Measurements from ENCODE around the gene THSD4.
"Not testable (repeated sequence)": the region's sequence is repeated elsewhere in the genome, so short reads cannot be mapped to it uniquely, and the experiment has no call there.

Gene THSD4

DNA sequence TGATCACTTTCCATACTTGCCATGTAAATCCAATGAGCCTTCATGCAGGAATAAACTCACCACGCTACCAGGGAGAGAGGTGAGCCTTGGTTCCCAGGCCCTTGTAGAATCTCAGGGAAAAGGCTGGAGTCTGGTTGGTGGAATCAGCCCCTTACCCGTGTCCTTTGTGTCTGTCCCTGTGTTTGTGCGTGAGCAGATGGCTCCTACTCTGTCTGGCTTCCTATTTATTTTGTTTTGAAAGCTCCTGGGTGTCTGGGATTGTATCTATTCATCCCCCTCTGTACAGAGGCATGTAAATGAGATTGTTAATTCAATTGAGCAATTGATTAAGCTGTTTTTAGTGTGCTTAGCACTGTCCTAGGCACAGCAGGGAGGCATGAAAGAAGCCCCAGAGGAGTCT, 278.1 kb downstream of the THSD4 start:
- peaks cover 31% of the 10 kb centered on the region for H3K27me3 ChIP-seq (ENCODE audit: low read depth, low read length)
- TF ChIP-seq, protein P1, sequence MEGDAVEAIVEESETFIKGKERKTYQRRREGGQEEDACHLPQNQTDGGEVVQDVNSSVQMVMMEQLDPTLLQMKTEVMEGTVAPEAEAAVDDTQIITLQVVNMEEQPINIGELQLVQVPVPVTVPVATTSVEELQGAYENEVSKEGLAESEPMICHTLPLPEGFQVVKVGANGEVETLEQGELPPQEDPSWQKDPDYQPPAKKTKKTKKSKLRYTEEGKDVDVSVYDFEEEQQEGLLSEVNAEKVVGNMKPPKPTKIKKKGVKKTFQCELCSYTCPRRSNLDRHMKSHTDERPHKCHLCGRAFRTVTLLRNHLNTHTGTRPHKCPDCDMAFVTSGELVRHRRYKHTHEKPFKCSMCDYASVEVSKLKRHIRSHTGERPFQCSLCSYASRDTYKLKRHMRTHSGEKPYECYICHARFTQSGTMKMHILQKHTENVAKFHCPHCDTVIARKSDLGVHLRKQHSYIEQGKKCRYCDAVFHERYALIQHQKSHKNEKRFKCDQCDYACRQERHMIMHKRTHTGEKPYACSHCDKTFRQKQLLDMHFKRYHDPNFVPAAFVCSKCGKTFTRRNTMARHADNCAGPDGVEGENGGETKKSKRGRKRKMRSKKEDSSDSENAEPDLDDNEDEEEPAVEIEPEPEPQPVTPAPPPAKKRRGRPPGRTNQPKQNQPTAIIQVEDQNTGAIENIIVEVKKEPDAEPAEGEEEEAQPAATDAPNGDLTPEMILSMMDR (IDR thresholded peaks at IDR 0.05; ENCODE audit: low read depth, low read length) = no peak
- TF ChIP-seq EZH2phosphoT487 (IDR thresholded peaks at IDR 0.05; ENCODE audit: low read depth) = no peak
- no peak overlapping the region for H3K4me2 ChIP-seq (ENCODE audit: low read length)
- H3K4me3 ChIP-seq (ENCODE audit: low read length) = no peak overlapping the region
- no peak overlapping the region for H2AFZ ChIP-seq (ENCODE audit: low read depth, low read length)
- H3K27ac ChIP-seq (ENCODE audit: low read length) = no peak overlapping the region
- no peaks in the 10 kb centered on the region for H3K9me3 ChIP-seq (ENCODE audit: insufficient read depth, low read length)
- H3K9ac ChIP-seq (ENCODE audit: low read length) = no peak overlapping the region
- peaks cover 3% of the 10 kb centered on the region; the same call in 1 of the 2 replicates for H3K4me1 ChIP-seq (ENCODE audit: low read length)
- H3K36me3 ChIP-seq (replicated peaks; ENCODE audit: low read depth, low read length) = no peaks in the 10 kb centered on the region
- no peaks in the 10 kb centered on the region for H4K20me1 ChIP-seq (ENCODE audit: insufficient read depth, low read length)
- no peaks in the 10 kb centered on the region for H3K79me2 ChIP-seq (ENCODE audit: low read length)

DNA sequence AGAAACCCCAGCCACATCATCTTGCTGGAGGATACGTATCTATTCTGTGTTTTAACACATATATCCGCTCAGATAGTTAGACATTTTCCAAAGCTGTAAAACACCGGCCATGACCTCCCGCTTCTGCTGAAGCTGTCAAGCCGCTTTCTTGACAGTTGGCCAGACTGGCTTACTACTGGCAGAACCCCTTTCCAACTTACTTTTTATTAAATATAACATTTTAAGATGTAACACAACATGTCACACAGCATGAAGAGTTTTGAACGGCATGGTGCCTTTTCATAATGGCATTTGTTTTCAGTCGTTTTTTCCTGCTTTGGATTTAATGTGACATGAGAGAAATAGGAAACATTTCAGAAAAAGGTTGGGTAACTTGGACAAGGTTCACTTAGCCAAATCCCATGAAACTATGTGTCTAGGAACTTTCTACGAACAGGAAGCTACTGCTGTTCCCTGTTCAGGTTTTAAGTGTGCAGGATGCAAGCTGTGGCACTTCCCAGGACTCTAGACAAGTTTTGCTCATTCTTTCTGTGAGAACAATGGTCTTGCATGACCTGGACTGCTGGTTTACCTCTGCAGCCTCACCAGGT, 281.4 kb downstream of the THSD4 start:
- no peaks in the 10 kb centered on the region for H3K36me3 ChIP-seq (replicated peaks; ENCODE audit: low read depth, low read length)
- H3K4me2 ChIP-seq (ENCODE audit: low read length) = no peak overlapping the region
- peaks cover 42% of the 10 kb centered on the region for H3K27me3 ChIP-seq (ENCODE audit: low read depth, low read length)
- no peak for TF ChIP-seq EZH2phosphoT487 (IDR thresholded peaks at IDR 0.05; ENCODE audit: low read depth)
- TF ChIP-seq, protein P1 (IDR thresholded peaks at IDR 0.05; ENCODE audit: low read depth, low read length) = no peak
- no peak overlapping the region for H3K9ac ChIP-seq (ENCODE audit: low read length)
- H3K4me3 ChIP-seq (ENCODE audit: low read length) = no peak overlapping the region
- H3K27ac ChIP-seq (ENCODE audit: low read length) = no peak overlapping the region
- H2AFZ ChIP-seq (ENCODE audit: low read depth, low read length) = no peak overlapping the region
- no peaks in the 10 kb centered on the region for H4K20me1 ChIP-seq (ENCODE audit: insufficient read depth, low read length)
- no peaks in the 10 kb centered on the region for H3K4me1 ChIP-seq (ENCODE audit: low read length)
- no peaks in the 10 kb centered on the region for H3K9me3 ChIP-seq (ENCODE audit: insufficient read depth, low read length)
- H3K79me2 ChIP-seq (ENCODE audit: low read length) = no peaks in the 10 kb centered on the region

DNA sequence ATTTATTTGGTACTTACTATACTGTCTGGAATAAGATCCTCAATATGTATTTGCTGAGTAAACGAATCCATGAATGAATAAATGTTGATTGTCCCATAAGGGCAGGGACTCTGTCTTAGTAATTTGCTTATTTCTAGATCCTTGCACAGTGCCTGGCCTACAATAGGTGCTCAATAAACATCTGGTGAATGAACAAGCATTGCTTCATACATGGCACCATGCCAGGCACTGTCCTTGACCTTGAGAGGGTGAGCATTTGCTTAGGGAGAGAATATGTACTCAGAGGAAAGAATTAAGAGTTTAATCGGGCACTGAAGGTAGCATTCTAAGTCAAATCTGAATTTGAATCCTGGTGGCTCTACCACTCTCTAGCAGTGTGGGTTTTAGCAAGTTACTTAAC, 282.1 kb downstream of the THSD4 start:
- no peak overlapping the region for H3K27ac ChIP-seq (ENCODE audit: low read length)
- TF ChIP-seq, protein P1 (IDR thresholded peaks at IDR 0.05; ENCODE audit: low read depth, low read length) = no peak
- no peak for TF ChIP-seq EZH2phosphoT487 (IDR thresholded peaks at IDR 0.05; ENCODE audit: low read depth)

DNA sequence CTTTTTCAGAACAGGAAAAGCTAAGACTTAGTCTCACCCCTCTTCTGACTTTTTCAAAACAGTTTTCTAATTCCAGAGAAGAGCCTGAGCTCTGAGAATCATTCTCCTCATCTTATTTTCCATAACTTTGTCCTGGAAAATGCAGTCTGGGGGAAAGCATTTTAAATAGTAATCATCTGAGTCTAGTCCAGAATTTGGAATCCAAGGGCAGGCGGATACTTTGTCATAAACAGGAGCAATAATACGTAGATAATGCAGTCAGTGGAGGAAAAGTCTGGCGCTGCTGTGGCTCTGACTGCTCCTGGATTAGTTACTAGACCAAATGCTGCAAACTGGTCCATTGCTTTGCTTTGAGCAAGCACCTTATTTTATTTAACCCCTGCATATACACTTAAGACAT, 285.0 kb downstream of the THSD4 start:
- no peaks in the 10 kb centered on the region for H3K4me1 ChIP-seq (ENCODE audit: low read length)
- TF ChIP-seq, protein P1 (IDR thresholded peaks at IDR 0.05; ENCODE audit: low read depth, low read length) = no peak
- no peak for TF ChIP-seq EZH2phosphoT487 (IDR thresholded peaks at IDR 0.05; ENCODE audit: low read depth)
- no peak overlapping the region for H3K4me3 ChIP-seq (ENCODE audit: low read length)
- peaks cover 24% of the 10 kb centered on the region for H3K27me3 ChIP-seq (ENCODE audit: low read depth, low read length)
- H3K9me3 ChIP-seq (ENCODE audit: insufficient read depth, low read length) = no peaks in the 10 kb centered on the region
- no peaks in the 10 kb centered on the region for H3K36me3 ChIP-seq (replicated peaks; ENCODE audit: low read depth, low read length)
- H2AFZ ChIP-seq (ENCODE audit: low read depth, low read length) = no peak overlapping the region
- no peaks in the 10 kb centered on the region for H3K79me2 ChIP-seq (ENCODE audit: low read length)
- no peak overlapping the region for H3K9ac ChIP-seq (ENCODE audit: low read length)
- no peaks in the 10 kb centered on the region for H4K20me1 ChIP-seq (ENCODE audit: insufficient read depth, low read length)
- no peak overlapping the region for H3K27ac ChIP-seq (ENCODE audit: low read length)
- no peak overlapping the region for H3K4me2 ChIP-seq (ENCODE audit: low read length)

More for the DNA sequence above, 282.1 kb downstream of the THSD4 start:
- H3K4me3 ChIP-seq (ENCODE audit: low read length) = no peak overlapping the region
- H3K4me1 ChIP-seq (ENCODE audit: low read length) = no peaks in the 10 kb centered on the region
- H4K20me1 ChIP-seq (ENCODE audit: insufficient read depth, low read length) = no peaks in the 10 kb centered on the region
- no peak overlapping the region for H3K4me2 ChIP-seq (ENCODE audit: low read length)
- H3K9me3 ChIP-seq (ENCODE audit: insufficient read depth, low read length) = no peaks in the 10 kb centered on the region
- no peak overlapping the region for H2AFZ ChIP-seq (ENCODE audit: low read depth, low read length)
- no peaks in the 10 kb centered on the region for H3K79me2 ChIP-seq (ENCODE audit: low read length)
- peaks cover 35% of the 10 kb centered on the region for H3K27me3 ChIP-seq (ENCODE audit: low read depth, low read length)
- H3K9ac ChIP-seq (ENCODE audit: low read length) = no peak overlapping the region
- no peaks in the 10 kb centered on the region for H3K36me3 ChIP-seq (replicated peaks; ENCODE audit: low read depth, low read length)

DNA sequence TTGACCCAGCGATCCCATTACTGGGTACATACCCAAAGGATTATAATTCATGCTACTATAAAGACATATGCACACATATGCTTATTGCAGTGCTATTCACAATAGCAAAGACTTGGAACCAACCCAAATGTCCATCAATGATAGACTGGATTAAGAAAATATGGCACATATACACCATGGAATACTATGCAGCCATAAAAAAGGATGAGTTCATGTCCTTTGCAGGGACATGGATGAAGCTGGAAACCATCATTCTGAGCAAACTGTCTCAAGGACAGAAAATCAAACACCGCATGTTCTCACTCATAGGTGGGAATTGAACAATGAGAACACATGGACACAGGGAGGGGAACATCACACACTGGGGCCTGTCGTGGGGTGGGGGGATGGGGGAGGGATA, 286.5 kb downstream of the THSD4 start:
- not testable (repeated sequence) for H3K9me3 ChIP-seq (ENCODE audit: insufficient read depth, low read length); H3K9ac ChIP-seq (ENCODE audit: low read length); H3K4me1 ChIP-seq (ENCODE audit: low read length); H4K20me1 ChIP-seq (ENCODE audit: insufficient read depth, low read length); H3K4me3 ChIP-seq (ENCODE audit: low read length); H2AFZ ChIP-seq (ENCODE audit: low read depth, low read length); H3K79me2 ChIP-seq (ENCODE audit: low read length); H3K36me3 ChIP-seq (replicated peaks; ENCODE audit: low read depth, low read length); H3K4me2 ChIP-seq (ENCODE audit: low read length); H3K27ac ChIP-seq (ENCODE audit: low read length)
- H3K27me3 ChIP-seq (ENCODE audit: low read depth, low read length) = peaks cover 24% of the 10 kb centered on the region

Data from OCI-LY3 (cell line).